IMR-90 (cell line): ENCODE results near the gene VPS33B. TPM values are rescaled to one million over a fixed set of nuclear protein-coding genes. Genes with fewer than 3 reads are reported as not detected.

ENCODE experiments used
- ATAC-seq: fragments of 200-7000 bp; cut with Tn5 transposase; 2 replicates; pipeline ENCODE4 v1.9.1; 2020; ENCODE audit warnings: low read depth, mild to moderate bottlenecking, moderate library complexity
- BruUV-seq: library from RNA; stranded (reverse); fragments of 400-500 nt; replicated peaks from 2 replicates; lab custom pipeline; 2021; lab: Mats Ljungman, UMichigan
- CTCF ChIA-PET: fragments of 300-600 bp; formaldehyde crosslinking; extraction: SDS; loops from one replicate; lab custom pipeline; 2021; ENCODE audit warnings: antibody characterized with exemption; lab: Yijun Ruan, JAX
- POLR2A ChIA-PET: fragments of 300-600 bp; sonication (Branson Sonifier 250); formaldehyde crosslinking; loops from one replicate; lab custom pipeline; 2022; ENCODE audit warnings: antibody characterized with exemption; ENCODE audit not compliant: unreplicated experiment; lab: Charles Lee
- DNase-seq: peaks from one replicate; pipeline ENCODE4 v3.0.0; 2013
- H2AFZ ChIP-seq: replicated peaks from 2 replicates; pipeline ENCODE3; 2013; ENCODE audit warnings: low read length, mild to moderate bottlenecking; ENCODE audit not compliant: poor library complexity
- H2AK5ac ChIP-seq: 2 replicates; pipeline ENCODE4 v1.6.1; 2013; ENCODE audit warnings: low read depth, low read length, inconsistent platforms
- H2AK9ac ChIP-seq: replicated peaks from 2 replicates; pipeline ENCODE3; 2013; ENCODE audit warnings: mild to moderate bottlenecking, low read depth, low read length, moderate library complexity; ENCODE audit not compliant: poor library complexity
- H2BK120ac ChIP-seq: 2 replicates; pipeline ENCODE4 v1.6.1; 2013; ENCODE audit warnings: low read depth, low read length, inconsistent platforms
- H2BK15ac ChIP-seq: 3 replicates; pipeline ENCODE4 v1.6.1; 2013; ENCODE audit warnings: low read depth, low read length, inconsistent platforms
- H2BK20ac ChIP-seq: 2 replicates; pipeline ENCODE4 v1.6.1; 2013; ENCODE audit warnings: low read depth, mild to moderate bottlenecking, inconsistent platforms, low read length, moderate library complexity
- H2BK5ac ChIP-seq: 2 replicates; pipeline ENCODE4 v1.6.1; 2013; ENCODE audit warnings: mild to moderate bottlenecking, low read depth, low read length, inconsistent platforms; ENCODE audit not compliant: poor library complexity, severe bottlenecking
- H3K14ac ChIP-seq: replicated peaks from 2 replicates; pipeline ENCODE4 v1.6.1; 2013; ENCODE audit warnings: low read depth, low read length, inconsistent platforms
- H3K18ac ChIP-seq: 2 replicates; pipeline ENCODE4 v1.6.1; 2013; ENCODE audit warnings: low read depth, low read length, control low read depth
- H3K23ac ChIP-seq: 2 replicates; pipeline ENCODE4 v1.6.1; 2013; ENCODE audit warnings: low read depth, low read length, inconsistent platforms
- H3K27ac ChIP-seq: 2 replicates; pipeline ENCODE4 v1.5.1; 2013; ENCODE audit warnings: mild to moderate bottlenecking, control low read depth, low read length; ENCODE audit not compliant: insufficient read depth
- H3K27me3 ChIP-seq: 2 replicates; pipeline ENCODE4 v1.6.1; 2013; ENCODE audit warnings: low read length; ENCODE audit not compliant: control insufficient read depth, insufficient read depth
- H3K36me3 ChIP-seq: 2 replicates; pipeline ENCODE4 v1.6.1; 2013; ENCODE audit warnings: low read length, mixed read lengths; ENCODE audit not compliant: control insufficient read depth, insufficient read depth
- H3K4ac ChIP-seq: 2 replicates; pipeline ENCODE4 v1.6.1; 2013; ENCODE audit warnings: low read depth, low read length, inconsistent platforms
- H3K4me1 ChIP-seq: 2 replicates; pipeline ENCODE4 v1.6.1; 2013; ENCODE audit warnings: low read length, mixed read lengths; ENCODE audit not compliant: control insufficient read depth, insufficient read depth
- H3K4me2 ChIP-seq: 2 replicates; pipeline ENCODE4 v1.6.1; 2013; ENCODE audit warnings: low read depth, mild to moderate bottlenecking, control low read depth, low read length, moderate library complexity
- H3K4me3 ChIP-seq: 2 replicates; pipeline ENCODE4 v1.5.1; 2013; ENCODE audit warnings: low read depth, mild to moderate bottlenecking, control low read depth, low read length, moderate library complexity; ENCODE audit not compliant: insufficient read depth
- H3K56ac ChIP-seq: 2 replicates; pipeline ENCODE4 v1.6.1; 2013; ENCODE audit warnings: low read length, inconsistent platforms; ENCODE audit not compliant: insufficient read depth; ENCODE audit errors: extremely low read depth
- H3K79me1 ChIP-seq, 2 experiments: 2 replicates each; pipeline ENCODE4 v1.6.1; 2013; ENCODE audit warnings: low read length in 2 of 2, inconsistent platforms in 1 of 2, low read depth in 1 of 2
- H3K9ac ChIP-seq: 2 replicates; pipeline ENCODE4 v1.6.1; 2013; ENCODE audit warnings: low read depth, low read length, control low read depth
- H3K9me1 ChIP-seq: 2 replicates; pipeline ENCODE4 v1.6.1; 2013; ENCODE audit warnings: low read length, inconsistent platforms; ENCODE audit not compliant: insufficient read depth
- H3K9me3 ChIP-seq: 2 replicates; pipeline ENCODE4 v1.6.1; 2013; ENCODE audit warnings: low read length; ENCODE audit not compliant: control insufficient read depth, insufficient read depth
- H4K20me1 ChIP-seq: 2 replicates; pipeline ENCODE4 v1.6.1; 2013; ENCODE audit warnings: low read length, inconsistent platforms; ENCODE audit not compliant: insufficient read depth
- H4K5ac ChIP-seq: 2 replicates; pipeline ENCODE4 v1.6.1; 2013; ENCODE audit warnings: mild to moderate bottlenecking, low read depth, low read length, control low read depth
- H4K8ac ChIP-seq, 2 experiments: 2 replicates each; pipeline ENCODE4 v1.6.1; 2013; ENCODE audit warnings: low read depth in 2 of 2, low read length in 2 of 2, control low read depth in 1 of 2, inconsistent platforms in 1 of 2
- H4K91ac ChIP-seq: 2 replicates; pipeline ENCODE4 v1.6.1; 2013; ENCODE audit warnings: low read depth, low read length, inconsistent platforms; ENCODE audit not compliant: insufficient read depth
- BHLHE40 ChIP-seq: fragments of 150-350 bp; IDR thresholded peaks from 2 replicates; pipeline ENCODE4 v1.6.1; 2016; ENCODE audit warnings: mild to moderate bottlenecking, low read depth, low read length
- CEBPB ChIP-seq: IDR thresholded peaks from 2 replicates; pipeline ENCODE4 v1.6.1; 2012; ENCODE audit warnings: low read depth, low read length, improper control_type of control experiment
- CHD1 ChIP-seq: IDR thresholded peaks from 2 replicates; pipeline ENCODE4 v1.6.1; 2012; ENCODE audit warnings: low read depth, low read length, improper control_type of control experiment
- CTCF ChIP-seq: conservative IDR thresholded peaks from 2 replicates; pipeline ENCODE4 v1.5.1; 2012; ENCODE audit warnings: mild to moderate bottlenecking, low read depth, low read length, improper control_type of control experiment
- ELK1 ChIP-seq: fragments of 150-350 bp; IDR thresholded peaks from 2 replicates; pipeline ENCODE4 v1.6.1; 2016; ENCODE audit warnings: low read depth, mild to moderate bottlenecking, low read length, moderate library complexity, borderline replicate concordance
- FOS ChIP-seq: fragments of 150-350 bp; IDR thresholded peaks from 2 replicates; pipeline ENCODE4 v1.6.1; 2016; ENCODE audit warnings: low read depth, low read length
- MAFK ChIP-seq: IDR thresholded peaks from 2 replicates; pipeline ENCODE4 v1.6.1; 2012; ENCODE audit warnings: low read depth, low read length, improper control_type of control experiment
- MAZ ChIP-seq: IDR thresholded peaks from 2 replicates; pipeline ENCODE4 v1.6.1; 2012; ENCODE audit warnings: low read depth, mild to moderate bottlenecking, low read length, improper control_type of control experiment, moderate library complexity, borderline replicate concordance
- MXI1 ChIP-seq: IDR thresholded peaks from 2 replicates; pipeline ENCODE4 v1.6.1; 2012; ENCODE audit warnings: low read depth, mild to moderate bottlenecking, low read length, moderate library complexity, borderline replicate concordance
- NFE2L2 ChIP-seq: fragments of 150-350 bp; IDR thresholded peaks from 2 replicates; pipeline ENCODE4 v1.6.1; 2016; ENCODE audit warnings: low read depth, mild to moderate bottlenecking, low read length
- POLR2A ChIP-seq: IDR thresholded peaks from 2 replicates; pipeline ENCODE4 v1.6.1; 2012; ENCODE audit warnings: mild to moderate bottlenecking, low read depth, low read length
- RAD21 ChIP-seq: IDR thresholded peaks from 2 replicates; pipeline ENCODE4 v1.6.1; 2012; ENCODE audit warnings: low read length, improper control_type of control experiment
- RCOR1 ChIP-seq: IDR thresholded peaks from 2 replicates; pipeline ENCODE4 v1.6.1; 2012; ENCODE audit warnings: mild to moderate bottlenecking, low read length, improper control_type of control experiment; ENCODE audit not compliant: insufficient replicate concordance
- RFX5 ChIP-seq: IDR thresholded peaks from 2 replicates; pipeline ENCODE4 v1.8.0; 2012; ENCODE audit warnings: low read depth, mild to moderate bottlenecking, low read length, moderate library complexity
- SMC3 ChIP-seq: fragments of 150-350 bp; IDR thresholded peaks from 2 replicates; pipeline ENCODE4 v1.6.1; 2016; ENCODE audit warnings: low read depth, mild to moderate bottlenecking, antibody characterized with exemption, low read length, moderate library complexity
- USF2 ChIP-seq: fragments of 150-350 bp; IDR thresholded peaks from 2 replicates; pipeline ENCODE4 v1.6.1; 2017; ENCODE audit warnings: mild to moderate bottlenecking, antibody characterized with exemption, low read length, low read depth
- WGBS, 2 experiments: methylation state at CpG; one replicate each; pipeline versions ENCODE4 v1.1.5 to v1.1.7; 2013; ENCODE audit warnings: missing lambda C conversion rate in 2 of 2; ENCODE audit not compliant: insufficient read length in 1 of 2; ENCODE audit errors: extremely low coverage in 2 of 2; 5-methylcytosine and 5-hydroxymethylcytosine counted together
- dilution Hi-C: fragments of 300-500 bp; cut with HindIII; formaldehyde crosslinking; loops from one replicate; pipeline ENCODE4 v1.14.3; 2018; ENCODE audit warnings: low sequenced_read_pairs; ENCODE audit not compliant: unreplicated experiment
- in situ Hi-C: fragments of 300-500 bp; cut with MboI; formaldehyde crosslinking; loops from 3 replicates; pipeline ENCODE4 v1.14.3; 2019; ENCODE audit warnings: low sequenced_read_pairs, inconsistent platforms, mixed read lengths
- intact Hi-C: fragments of 100-400 bp; cut with micrococcal nuclease; formaldehyde crosslinking; loops from 2 replicates; pipeline ENCODE4 v1.10.0; 2022
- polyA plus RNA-seq, 3 experiments: library from polyadenylated mRNA; depleted of rRNA; stranded (reverse); fragments of >200 nt; gene quantifications; 2 replicates each; pipeline ENCODE4 v1.2.3, GENCODE V29; 2012; ENCODE audit warnings: low replicate concordance in 1 of 3
- total RNA-seq: library from RNA; depleted of rRNA; stranded (reverse); fragments of >200 nt; gene quantifications from 2 replicates; pipeline ENCODE4 v1.2.3, GENCODE V29; 2012

The VPS33B gene
- total and polyA plus RNA-seq, 2 of the 4 experiments (the other 2 are of a cell fraction): 9.0 to 11.3 TPM

GRCh38 chr15:90970274-90970673 lies 52.1 kb downstream of the VPS33B start:
- Histone ChIP-seq H3K27ac (no peak overlapping the region), H2AFZ (no peak overlapping the region), H3K4me3 (no peak overlapping the region), H2AK9ac (no peak overlapping the region), H3K4me2 (no peak overlapping the region), H2BK15ac (no peak overlapping the region), H2BK120ac (no peak overlapping the region), H3K4me1 (no peaks in the 10 kb centered on the region), H3K56ac (no peak overlapping the region), H4K8ac (no peak overlapping the region), H2BK5ac (no peak overlapping the region), H3K9me1 (0 out of 2 replicates have a peak, but pooled peaks cover 5% of the 10 kb centered on the region), H3K4ac (no peak overlapping the region), H3K14ac (no peak overlapping the region), H3K36me3 (peaks cover 42% of the 10 kb centered on the region), H4K20me1 (no peaks in the 10 kb centered on the region), H3K79me1 (peaks cover 11 to 17% of the 10 kb centered on the region in 2 experiments; a peak in 3 of 4 replicates), H2AK5ac (no peak overlapping the region), H3K9me3 (no peaks in the 10 kb centered on the region), H2BK20ac (no peak overlapping the region), H3K9ac (no peak overlapping the region), H3K27me3 (no peaks in the 10 kb centered on the region), H3K23ac (no peak overlapping the region), H3K18ac (no peak overlapping the region), H4K91ac (no peak overlapping the region), H4K5ac (no peak overlapping the region)
- intact Hi-C loops: no loop called here
- ChIA-PET POLR2A (no interaction called here), CTCF (no interaction called here)
- in situ Hi-C loops: no loop called here
- TF ChIP-seq RAD21 (no peak), POLR2A (no peak), MXI1 (no peak), BHLHE40 (no peak), NFE2L2 (no peak), MAZ (no peak), CTCF (no peak), RCOR1 (no peak), FOS (no peak), CHD1 (no peak), RFX5 (no peak), SMC3 (no peak), USF2 (no peak), MAFK (no peak), ELK1 (no peak), CEBPB (no peak)
- DNase-seq (no peak), ATAC-seq (no peak)
- dilution Hi-C loops: no loop called here
- WGBS, 2 experiments: 100% methylated on average over 2 of the region's 7 CpGs; no CpG with 5 or more reads in 1 of the 2 experiments
- BruUV-seq: no TSS peak
